ENCODE data around the gene SPINK5.

SPINK5 gene

DNA sequence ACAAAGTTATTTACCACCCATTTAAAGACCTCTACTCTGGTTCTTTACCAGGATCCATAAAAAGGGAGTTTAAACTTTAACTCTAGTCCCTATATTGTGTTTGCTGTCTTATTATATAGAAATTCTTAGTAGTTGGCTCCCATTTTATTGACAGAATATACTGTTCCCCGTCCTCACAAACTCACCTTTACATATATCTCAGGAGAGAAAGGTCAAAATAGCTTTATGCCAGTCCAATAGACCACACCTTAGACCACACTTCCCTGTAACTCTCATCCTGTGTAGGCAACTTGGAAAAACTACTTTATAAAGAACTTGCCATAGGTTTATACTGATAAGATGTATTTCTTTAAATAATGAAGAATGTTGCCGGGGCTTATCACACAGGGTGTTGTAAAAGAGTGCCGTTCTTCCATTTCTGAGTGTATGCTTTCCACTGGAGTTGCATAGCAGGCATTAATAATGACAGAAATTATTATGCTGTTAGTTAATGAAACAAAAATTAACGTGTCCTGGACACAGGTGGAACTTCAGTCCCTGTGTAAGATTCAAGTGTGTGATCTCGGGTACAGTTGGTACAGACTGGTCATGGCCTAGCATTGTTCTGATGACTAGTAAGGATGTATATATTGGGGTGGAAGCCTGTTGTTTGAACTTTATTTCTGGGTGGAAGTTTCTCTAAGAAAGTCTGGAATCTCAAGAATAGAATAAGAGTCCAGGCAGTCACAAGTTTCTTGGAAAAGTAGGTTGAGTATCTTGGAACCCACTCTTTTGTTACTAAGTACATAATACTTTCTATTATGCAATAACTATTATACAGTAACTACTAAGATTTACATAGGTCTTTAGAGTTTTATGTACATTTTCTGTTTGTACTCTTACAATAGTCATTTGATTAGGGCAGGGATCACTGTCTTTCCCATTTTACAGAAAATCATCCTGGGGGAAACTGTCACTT is 71.6 kb downstream of the SPINK5 start:
- H3K18ac ChIP-seq (ENCODE audit: low read length), result no peak overlapping the region
- no peaks in the 10 kb centered on the region for H3K79me1 ChIP-seq (ENCODE audit: low read depth, low read length)
- no peak overlapping the region for H2BK15ac ChIP-seq (ENCODE audit: low read length)

DNA sequence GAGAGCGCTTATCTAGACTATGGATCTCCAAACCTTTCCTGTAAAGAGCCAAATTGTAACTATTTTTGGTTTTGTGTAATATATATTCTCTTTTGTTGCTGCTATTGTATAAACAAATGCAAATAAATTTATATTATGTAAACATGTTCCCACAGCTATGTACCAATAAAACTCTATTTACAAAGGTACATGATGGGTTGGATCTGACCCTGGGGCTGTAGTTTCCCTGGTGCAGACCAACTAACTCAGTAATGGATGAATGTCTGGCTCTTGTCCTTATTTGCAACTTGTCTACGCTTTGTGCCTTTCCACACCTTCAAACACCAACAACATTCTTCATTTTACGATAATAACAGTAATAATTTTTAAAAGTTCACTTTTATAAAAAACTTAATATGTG is 77.1 kb downstream of the SPINK5 start:
- Histone ChIP-seq H2AK5ac (ENCODE audit: low read depth, low read length) (no peak overlapping the region), H4K8ac (ENCODE audit: low read depth, low read length) (no peak overlapping the region), H2AFZ (ENCODE audit: low read length) (no peak overlapping the region), H3K4me2 (ENCODE audit: insufficient read depth, low read length, poor library complexity, severe bottlenecking) (no peak overlapping the region), H3K9me3 (replicated peaks in 1 of 2; ENCODE audit: control insufficient read depth in 2 of 2, insufficient read depth in 1 of 2, low read depth in 1 of 2, low read length in 2 of 2) (no peaks in the 10 kb centered on the region), H3K4me1 (ENCODE audit: control insufficient read depth in 2 of 2, insufficient read depth in 1 of 2, low read depth in 1 of 2, low read length in 2 of 2) (peaks cover 0 to under 1% of the 10 kb centered on the region in 2 donors), H2BK120ac (ENCODE audit: low read depth, low read length) (no peak overlapping the region), H3K4ac (ENCODE audit: low read length) (no peak overlapping the region), H3K36me3 (replicated peaks in 1 of 2; ENCODE audit: control insufficient read depth in 2 of 2, insufficient read depth in 2 of 2, low read length in 2 of 2) (no peaks in the 10 kb centered on the region), H2BK15ac (ENCODE audit: low read length) (no peak overlapping the region), H4K91ac (ENCODE audit: low read depth, low read length, poor library complexity) (no peak overlapping the region), H3K14ac (ENCODE audit: low read length) (no peak overlapping the region), H3K9ac (ENCODE audit: low read depth, low read length, poor library complexity) (no peak overlapping the region), H3K23ac (ENCODE audit: low read depth, low read length, poor library complexity) (no peak overlapping the region), H2BK5ac (ENCODE audit: low read length) (no peak overlapping the region), H2BK12ac (ENCODE audit: low read length) (no peak overlapping the region), H3K4me3 (ENCODE audit: low read length in 2 of 2) (no peak overlapping the region), H3K27me3 (ENCODE audit: control insufficient read depth in 3 of 3, insufficient read depth in 3 of 3, low read depth in 1 of 3, low read length in 3 of 3) (no peaks in the 10 kb centered on the region), H3K79me1 (ENCODE audit: low read depth, low read length) (no peaks in the 10 kb centered on the region), H3K27ac (replicated peaks; ENCODE audit: low read length) (no peak overlapping the region), H3K18ac (ENCODE audit: low read length) (no peak overlapping the region)
- no peak for DNase-seq (ENCODE audit: low spot score)
- WGBS, 2 donors (ENCODE audit: extremely low coverage in 2 of 2, insufficient read length in 2 of 2, insufficient replicate concordance in 1 of 2), result 100% methylated on average over 1 to 2 of the region's 3 CpGs

More for the DNA sequence above, 71.6 kb downstream of the SPINK5 start:
- H4K8ac ChIP-seq (ENCODE audit: low read depth, low read length), result no peak overlapping the region
- H3K9me3 ChIP-seq (replicated peaks in 1 of 2; ENCODE audit: control insufficient read depth in 2 of 2, insufficient read depth in 1 of 2, low read depth in 1 of 2, low read length in 2 of 2), result no peaks in the 10 kb centered on the region
- H3K4me2 ChIP-seq (ENCODE audit: insufficient read depth, low read length, poor library complexity, severe bottlenecking), result no peak overlapping the region
- no peak overlapping the region for H3K4me3 ChIP-seq (ENCODE audit: low read length in 2 of 2)
- DNase-seq (ENCODE audit: low spot score), result no peak
- H3K4me1 ChIP-seq (ENCODE audit: control insufficient read depth in 2 of 2, insufficient read depth in 1 of 2, low read depth in 1 of 2, low read length in 2 of 2), result no peaks in the 10 kb centered on the region
- H2AFZ ChIP-seq (ENCODE audit: low read length), result no peak overlapping the region
- H3K23ac ChIP-seq (ENCODE audit: low read depth, low read length, poor library complexity), result no peak overlapping the region
- no CpG with 5 or more reads among the region's 5 CpGs for WGBS, 2 donors (ENCODE audit: extremely low coverage in 2 of 2, insufficient read length in 2 of 2, insufficient replicate concordance in 1 of 2)
- no peak overlapping the region for H2BK5ac ChIP-seq (ENCODE audit: low read length)
- H3K14ac ChIP-seq (ENCODE audit: low read length), result no peak overlapping the region
- no peak overlapping the region for H2BK120ac ChIP-seq (ENCODE audit: low read depth, low read length)
- no peak overlapping the region for H3K9ac ChIP-seq (ENCODE audit: low read depth, low read length, poor library complexity)
- H3K4ac ChIP-seq (ENCODE audit: low read length), result no peak overlapping the region
- H3K27ac ChIP-seq (replicated peaks; ENCODE audit: low read length), result no peak overlapping the region
- no peak overlapping the region for H2BK12ac ChIP-seq (ENCODE audit: low read length)
- H3K36me3 ChIP-seq (replicated peaks in 1 of 2; ENCODE audit: control insufficient read depth in 2 of 2, insufficient read depth in 2 of 2, low read length in 2 of 2), result no peaks in the 10 kb centered on the region
- no peak overlapping the region for H4K91ac ChIP-seq (ENCODE audit: low read depth, low read length, poor library complexity)
- no peaks in the 10 kb centered on the region for H3K27me3 ChIP-seq (ENCODE audit: control insufficient read depth in 3 of 3, insufficient read depth in 3 of 3, low read depth in 1 of 3, low read length in 3 of 3)
- no peak overlapping the region for H2AK5ac ChIP-seq (ENCODE audit: low read depth, low read length)

DNA sequence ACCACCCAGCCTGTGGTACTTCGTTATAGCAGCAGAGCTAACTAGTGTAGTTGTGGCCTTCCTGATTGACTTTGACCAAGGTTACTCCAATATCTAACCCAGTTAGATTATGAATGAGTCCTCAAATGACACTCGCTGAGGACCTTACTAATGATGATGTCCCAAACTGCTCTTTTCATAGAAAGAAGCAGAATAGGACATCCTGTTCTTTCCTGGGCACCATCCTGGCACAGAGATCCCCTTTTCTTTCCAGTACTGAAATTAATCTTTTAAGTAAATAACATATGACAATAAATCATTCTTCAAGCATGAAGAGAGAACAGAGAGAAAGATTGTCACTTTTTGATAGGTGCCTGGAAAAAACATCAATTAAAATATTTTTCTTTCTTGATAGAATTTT is 77.9 kb downstream of the SPINK5 start:
- Histone ChIP-seq H2BK5ac (ENCODE audit: low read length) (no peak overlapping the region), H3K23ac (ENCODE audit: low read depth, low read length, poor library complexity) (no peak overlapping the region), H3K4ac (ENCODE audit: low read length) (no peak overlapping the region), H3K9ac (ENCODE audit: low read depth, low read length, poor library complexity) (no peak overlapping the region), H3K18ac (ENCODE audit: low read length) (no peak overlapping the region), H3K36me3 (replicated peaks in 1 of 2; ENCODE audit: control insufficient read depth in 2 of 2, insufficient read depth in 2 of 2, low read length in 2 of 2) (no peaks in the 10 kb centered on the region), H3K14ac (ENCODE audit: low read length) (no peak overlapping the region), H2BK15ac (ENCODE audit: low read length) (no peak overlapping the region), H3K27ac (replicated peaks; ENCODE audit: low read length) (no peak overlapping the region), H3K4me1 (ENCODE audit: control insufficient read depth in 2 of 2, insufficient read depth in 1 of 2, low read depth in 1 of 2, low read length in 2 of 2) (peaks cover 0 to 2% of the 10 kb centered on the region in 2 donors), H3K4me3 (ENCODE audit: low read length in 2 of 2) (no peak overlapping the region), H2AFZ (ENCODE audit: low read length) (no peak overlapping the region), H2AK5ac (ENCODE audit: low read depth, low read length) (no peak overlapping the region), H4K8ac (ENCODE audit: low read depth, low read length) (no peak overlapping the region), H2BK12ac (ENCODE audit: low read length) (no peak overlapping the region), H3K4me2 (ENCODE audit: insufficient read depth, low read length, poor library complexity, severe bottlenecking) (no peak overlapping the region), H3K79me1 (ENCODE audit: low read depth, low read length) (no peaks in the 10 kb centered on the region), H2BK120ac (ENCODE audit: low read depth, low read length) (no peak overlapping the region), H3K27me3 (ENCODE audit: control insufficient read depth in 3 of 3, insufficient read depth in 3 of 3, low read depth in 1 of 3, low read length in 3 of 3) (no peaks in the 10 kb centered on the region), H4K91ac (ENCODE audit: low read depth, low read length, poor library complexity) (no peak overlapping the region), H3K9me3 (replicated peaks in 1 of 2; ENCODE audit: control insufficient read depth in 2 of 2, insufficient read depth in 1 of 2, low read depth in 1 of 2, low read length in 2 of 2) (no peaks in the 10 kb centered on the region)
- WGBS, 2 donors (ENCODE audit: extremely low coverage in 2 of 2, insufficient read length in 2 of 2, insufficient replicate concordance in 1 of 2), result no CpG with 5 or more reads among the region's 2 CpGs
- no peak for DNase-seq (ENCODE audit: low spot score)

DNA sequence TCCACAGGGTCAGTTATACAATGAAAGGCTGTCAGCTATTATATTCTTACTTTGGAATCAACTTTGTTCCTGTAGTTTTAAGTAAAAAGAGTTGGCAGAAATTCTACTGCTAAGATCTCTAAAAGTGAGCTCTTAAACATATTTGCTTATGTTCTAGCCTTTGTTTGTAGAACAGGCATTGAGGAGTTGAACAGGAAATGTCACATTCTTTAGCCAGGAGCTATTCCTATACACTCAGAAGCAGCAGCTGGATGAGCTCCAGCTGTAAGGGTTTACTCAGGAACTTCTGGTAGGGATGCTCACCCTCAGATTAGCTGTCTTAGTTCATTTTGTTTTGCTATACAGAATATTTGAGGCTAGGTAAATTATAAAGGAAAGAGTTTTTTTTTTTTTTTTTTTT is 82.1 kb downstream of the SPINK5 start:
- H3K23ac ChIP-seq (ENCODE audit: low read depth, low read length, poor library complexity), result no peak overlapping the region
- H4K91ac ChIP-seq (ENCODE audit: low read depth, low read length, poor library complexity), result no peak overlapping the region
- no peak overlapping the region for H2BK15ac ChIP-seq (ENCODE audit: low read length)
- H2BK120ac ChIP-seq (ENCODE audit: low read depth, low read length), result no peak overlapping the region
- H3K27me3 ChIP-seq (ENCODE audit: control insufficient read depth in 3 of 3, insufficient read depth in 3 of 3, low read depth in 1 of 3, low read length in 3 of 3), result no peaks in the 10 kb centered on the region
- H3K4me3 ChIP-seq (ENCODE audit: low read length in 2 of 2), result no peak overlapping the region
- H3K14ac ChIP-seq (ENCODE audit: low read length), result no peak overlapping the region
- no peak overlapping the region for H2AFZ ChIP-seq (ENCODE audit: low read length)
- no peak overlapping the region for H3K9ac ChIP-seq (ENCODE audit: low read depth, low read length, poor library complexity)
- no peak overlapping the region for H3K4me2 ChIP-seq (ENCODE audit: insufficient read depth, low read length, poor library complexity, severe bottlenecking)
- H3K4me1 ChIP-seq (ENCODE audit: control insufficient read depth in 2 of 2, insufficient read depth in 1 of 2, low read depth in 1 of 2, low read length in 2 of 2), result peaks cover 0 to 2% of the 10 kb centered on the region in 2 donors
- no peak overlapping the region for H3K4ac ChIP-seq (ENCODE audit: low read length)
- H3K9me3 ChIP-seq (replicated peaks in 1 of 2; ENCODE audit: control insufficient read depth in 2 of 2, insufficient read depth in 1 of 2, low read depth in 1 of 2, low read length in 2 of 2), result no peaks in the 10 kb centered on the region
- no peak overlapping the region for H2BK5ac ChIP-seq (ENCODE audit: low read length)
- no peaks in the 10 kb centered on the region for H3K36me3 ChIP-seq (replicated peaks in 1 of 2; ENCODE audit: control insufficient read depth in 2 of 2, insufficient read depth in 2 of 2, low read length in 2 of 2)
- no peak overlapping the region for H2AK5ac ChIP-seq (ENCODE audit: low read depth, low read length)
- H3K27ac ChIP-seq (replicated peaks; ENCODE audit: low read length), result no peak overlapping the region
- no peak for DNase-seq (ENCODE audit: low spot score)
- H3K18ac ChIP-seq (ENCODE audit: low read length), result no peak overlapping the region
- no peak overlapping the region for H4K8ac ChIP-seq (ENCODE audit: low read depth, low read length)
- H3K79me1 ChIP-seq (ENCODE audit: low read depth, low read length), result no peaks in the 10 kb centered on the region
- no peak overlapping the region for H2BK12ac ChIP-seq (ENCODE audit: low read length)
